SK-N-SH treated with all-trans-retinoic acid at 6 μM for 48 hours (cell line): ENCODE measurements around the gene WWTR1.

Experiments
- ATAC-seq: fragments of 200-7000 bp; cut with Tn5 transposase; 3 replicates; pipeline ENCODE4 v1.9.1; 2020; ENCODE audit warnings: mild to moderate bottlenecking, moderate library complexity
- ARNTL ChIP-seq: fragments of 450-650 bp; formaldehyde crosslinking; IDR thresholded peaks from 2 replicates; pipeline ENCODE4 v1.5.0; 2020; ENCODE audit warnings: low read depth, mild to moderate bottlenecking, moderate library complexity, borderline replicate concordance
- BACH2 ChIP-seq: fragments of 250-450 bp; sonication (Bioruptor Pico); IDR thresholded peaks from 2 replicates; pipeline ENCODE4 v1.9.0; 2021; ENCODE audit warnings: mild to moderate bottlenecking, borderline replicate concordance
- CREB5 ChIP-seq: fragments of 250-450 bp; sonication (Bioruptor Pico); IDR thresholded peaks from 2 replicates; pipeline ENCODE4 v1.5.1; 2020; ENCODE audit warnings: low read depth, mild to moderate bottlenecking, moderate library complexity
- CSDC2 ChIP-seq: fragments of 250-450 bp; sonication (Bioruptor Pico); IDR thresholded peaks from 2 replicates; pipeline ENCODE4 v1.5.0; 2020; ENCODE audit warnings: mild to moderate bottlenecking, moderate library complexity
- ESRRG ChIP-seq: fragments of 250-450 bp; sonication (Bioruptor Pico); IDR thresholded peaks from 2 replicates; pipeline ENCODE4 v1.6.1; 2021; ENCODE audit warnings: mild to moderate bottlenecking
- GLIS3 ChIP-seq: fragments of 250-450 bp; sonication (Bioruptor Pico); IDR thresholded peaks from 2 replicates; pipeline ENCODE4 v1.5.0; 2020; ENCODE audit warnings: mild to moderate bottlenecking, moderate library complexity
- ISL1 ChIP-seq: fragments of 250-450 bp; sonication (Bioruptor Pico); IDR thresholded peaks from 2 replicates; pipeline ENCODE4 v2.1.2; 2022; ENCODE audit warnings: mild to moderate bottlenecking, moderate library complexity
- OSR1 ChIP-seq: fragments of 250-450 bp; sonication (Bioruptor Pico); IDR thresholded peaks from 2 replicates; pipeline ENCODE4 v1.8.0; 2022; ENCODE audit warnings: moderate library complexity, mild to moderate bottlenecking, inconsistent platforms
- POU6F1 ChIP-seq: fragments of 250-450 bp; sonication (Bioruptor Pico); IDR thresholded peaks from 2 replicates; pipeline ENCODE4 v1.8.0; 2021; ENCODE audit warnings: low read depth, mild to moderate bottlenecking, moderate library complexity, borderline replicate concordance
- PPARA ChIP-seq: fragments of 250-450 bp; sonication (Bioruptor Pico); IDR thresholded peaks from 2 replicates; pipeline ENCODE4 v1.5.0; 2020; ENCODE audit warnings: mild to moderate bottlenecking, borderline replicate concordance
- RARB ChIP-seq: fragments of 250-450 bp; sonication (Bioruptor Pico); IDR thresholded peaks from 2 replicates; pipeline ENCODE4 v1.8.0; 2021; ENCODE audit warnings: mild to moderate bottlenecking, moderate library complexity
- SNAI2 ChIP-seq: fragments of 250-450 bp; sonication (Bioruptor Pico); IDR thresholded peaks from 2 replicates; pipeline ENCODE4 v1.5.0; 2020; ENCODE audit warnings: mild to moderate bottlenecking, moderate library complexity
- TCF4 ChIP-seq: fragments of 250-450 bp; sonication (Bioruptor Pico); IDR thresholded peaks from 2 replicates; pipeline ENCODE4 v1.8.0; 2021; ENCODE audit warnings: mild to moderate bottlenecking, moderate library complexity, borderline replicate concordance
- TOX ChIP-seq: fragments of 250-450 bp; sonication (Bioruptor Pico); IDR thresholded peaks from 2 replicates; pipeline ENCODE4 v1.8.0; 2021; ENCODE audit warnings: mild to moderate bottlenecking, moderate library complexity, borderline replicate concordance
- ZC3H10 ChIP-seq: fragments of 250-450 bp; sonication (Bioruptor Pico); IDR thresholded peaks from 2 replicates; pipeline ENCODE4 v1.5.1; 2021; ENCODE audit warnings: mild to moderate bottlenecking, moderate library complexity
- ZFP3 ChIP-seq: fragments of 250-450 bp; sonication (Bioruptor Pico); IDR thresholded peaks from 2 replicates; pipeline ENCODE4 v1.5.0; 2020; ENCODE audit warnings: mild to moderate bottlenecking, moderate library complexity
- ZFP30 ChIP-seq: fragments of 450-650 bp; formaldehyde crosslinking; IDR thresholded peaks from 2 replicates; pipeline ENCODE4 v1.5.0; 2022; ENCODE audit warnings: mild to moderate bottlenecking, moderate library complexity
- ZNF565 ChIP-seq: fragments of 450-650 bp; formaldehyde crosslinking; conservative IDR thresholded peaks from 2 replicates; pipeline ENCODE4 v1.5.0; 2020; ENCODE audit warnings: low read depth, mild to moderate bottlenecking, moderate library complexity
- ZNF70 ChIP-seq: fragments of 450-650 bp; formaldehyde crosslinking; IDR thresholded peaks from 2 replicates; pipeline ENCODE4 v1.5.0; 2020; ENCODE audit warnings: mild to moderate bottlenecking, moderate library complexity
- ZNF8 ChIP-seq: fragments of 450-650 bp; formaldehyde crosslinking; IDR thresholded peaks from 2 replicates; pipeline ENCODE4 v1.5.0; 2020; ENCODE audit warnings: mild to moderate bottlenecking, moderate library complexity
- TF ChIP-seq, protein P1 (sequence below): fragments of 250-450 bp; sonication (Bioruptor Pico); IDR thresholded peaks from 2 replicates; pipeline ENCODE4 v1.5.0; 2020; ENCODE audit warnings: mild to moderate bottlenecking, moderate library complexity
- TF ChIP-seq, protein P2 (sequence below): fragments of 250-450 bp; sonication (Bioruptor Pico); IDR thresholded peaks from 2 replicates; pipeline ENCODE4 v1.8.0; 2020; ENCODE audit warnings: mild to moderate bottlenecking, moderate library complexity, borderline replicate concordance
- TF ChIP-seq, protein P3 (sequence below): fragments of 250-450 bp; sonication (Bioruptor Pico); IDR thresholded peaks from 2 replicates; pipeline ENCODE4 v1.5.1; 2021; ENCODE audit warnings: mild to moderate bottlenecking, moderate library complexity

The WWTR1 gene

GRCh38 chr3:149560001-149560400, 97.8 kb downstream of the WWTR1 start:
- no peak for ATAC-seq
- TF ChIP-seq ESRRG (CRISPR knock-in tag) (no peak), TCF4 (CRISPR knock-in tag) (no peak), POU6F1 (CRISPR knock-in tag) (no peak), CREB5 (CRISPR knock-in tag) (no peak), GLIS3 (CRISPR knock-in tag) (no peak), ISL1 (CRISPR knock-in tag) (no peak), ZFP3 (CRISPR knock-in tag) (no peak), RARB (CRISPR knock-in tag) (no peak), SNAI2 (no peak), ZFP30 (CRISPR knock-in tag) (no peak), CSDC2 (CRISPR knock-in tag) (no peak), ZNF565 (CRISPR knock-in tag) (no peak), PPARA (CRISPR knock-in tag) (no peak), OSR1 (CRISPR knock-in tag) (no peak), BACH2 (CRISPR knock-in tag) (no peak), ZNF70 (CRISPR knock-in tag) (no peak), TOX (no peak)
- TF ChIP-seq, protein P1, sequence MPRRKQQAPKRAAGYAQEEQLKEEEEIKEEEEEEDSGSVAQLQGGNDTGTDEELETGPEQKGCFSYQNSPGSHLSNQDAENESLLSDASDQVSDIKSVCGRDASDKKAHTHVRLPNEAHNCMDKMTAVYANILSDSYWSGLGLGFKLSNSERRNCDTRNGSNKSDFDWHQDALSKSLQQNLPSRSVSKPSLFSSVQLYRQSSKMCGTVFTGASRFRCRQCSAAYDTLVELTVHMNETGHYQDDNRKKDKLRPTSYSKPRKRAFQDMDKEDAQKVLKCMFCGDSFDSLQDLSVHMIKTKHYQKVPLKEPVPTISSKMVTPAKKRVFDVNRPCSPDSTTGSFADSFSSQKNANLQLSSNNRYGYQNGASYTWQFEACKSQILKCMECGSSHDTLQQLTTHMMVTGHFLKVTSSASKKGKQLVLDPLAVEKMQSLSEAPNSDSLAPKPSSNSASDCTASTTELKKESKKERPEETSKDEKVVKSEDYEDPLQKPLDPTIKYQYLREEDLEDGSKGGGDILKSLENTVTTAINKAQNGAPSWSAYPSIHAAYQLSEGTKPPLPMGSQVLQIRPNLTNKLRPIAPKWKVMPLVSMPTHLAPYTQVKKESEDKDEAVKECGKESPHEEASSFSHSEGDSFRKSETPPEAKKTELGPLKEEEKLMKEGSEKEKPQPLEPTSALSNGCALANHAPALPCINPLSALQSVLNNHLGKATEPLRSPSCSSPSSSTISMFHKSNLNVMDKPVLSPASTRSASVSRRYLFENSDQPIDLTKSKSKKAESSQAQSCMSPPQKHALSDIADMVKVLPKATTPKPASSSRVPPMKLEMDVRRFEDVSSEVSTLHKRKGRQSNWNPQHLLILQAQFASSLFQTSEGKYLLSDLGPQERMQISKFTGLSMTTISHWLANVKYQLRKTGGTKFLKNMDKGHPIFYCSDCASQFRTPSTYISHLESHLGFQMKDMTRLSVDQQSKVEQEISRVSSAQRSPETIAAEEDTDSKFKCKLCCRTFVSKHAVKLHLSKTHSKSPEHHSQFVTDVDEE (CRISPR knock-in tag), result no peak
- TF ChIP-seq, protein P2, sequence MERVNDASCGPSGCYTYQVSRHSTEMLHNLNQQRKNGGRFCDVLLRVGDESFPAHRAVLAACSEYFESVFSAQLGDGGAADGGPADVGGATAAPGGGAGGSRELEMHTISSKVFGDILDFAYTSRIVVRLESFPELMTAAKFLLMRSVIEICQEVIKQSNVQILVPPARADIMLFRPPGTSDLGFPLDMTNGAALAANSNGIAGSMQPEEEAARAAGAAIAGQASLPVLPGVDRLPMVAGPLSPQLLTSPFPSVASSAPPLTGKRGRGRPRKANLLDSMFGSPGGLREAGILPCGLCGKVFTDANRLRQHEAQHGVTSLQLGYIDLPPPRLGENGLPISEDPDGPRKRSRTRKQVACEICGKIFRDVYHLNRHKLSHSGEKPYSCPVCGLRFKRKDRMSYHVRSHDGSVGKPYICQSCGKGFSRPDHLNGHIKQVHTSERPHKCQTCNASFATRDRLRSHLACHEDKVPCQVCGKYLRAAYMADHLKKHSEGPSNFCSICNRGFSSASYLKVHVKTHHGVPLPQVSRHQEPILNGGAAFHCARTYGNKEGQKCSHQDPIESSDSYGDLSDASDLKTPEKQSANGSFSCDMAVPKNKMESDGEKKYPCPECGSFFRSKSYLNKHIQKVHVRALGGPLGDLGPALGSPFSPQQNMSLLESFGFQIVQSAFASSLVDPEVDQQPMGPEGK, result no peak
- TF ChIP-seq, protein P3, sequence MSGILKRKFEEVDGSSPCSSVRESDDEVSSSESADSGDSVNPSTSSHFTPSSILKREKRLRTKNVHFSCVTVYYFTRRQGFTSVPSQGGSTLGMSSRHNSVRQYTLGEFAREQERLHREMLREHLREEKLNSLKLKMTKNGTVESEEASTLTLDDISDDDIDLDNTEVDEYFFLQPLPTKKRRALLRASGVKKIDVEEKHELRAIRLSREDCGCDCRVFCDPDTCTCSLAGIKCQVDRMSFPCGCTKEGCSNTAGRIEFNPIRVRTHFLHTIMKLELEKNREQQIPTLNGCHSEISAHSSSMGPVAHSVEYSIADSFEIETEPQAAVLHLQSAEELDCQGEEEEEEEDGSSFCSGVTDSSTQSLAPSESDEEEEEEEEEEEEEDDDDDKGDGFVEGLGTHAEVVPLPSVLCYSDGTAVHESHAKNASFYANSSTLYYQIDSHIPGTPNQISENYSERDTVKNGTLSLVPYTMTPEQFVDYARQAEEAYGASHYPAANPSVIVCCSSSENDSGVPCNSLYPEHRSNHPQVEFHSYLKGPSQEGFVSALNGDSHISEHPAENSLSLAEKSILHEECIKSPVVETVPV, result no peak

- no peak for TF ChIP-seq PPARA (CRISPR knock-in tag)
- no peak for TF ChIP-seq TOX
- TF ChIP-seq ZNF70 (CRISPR knock-in tag), result no peak
- no peak for TF ChIP-seq ZNF565 (CRISPR knock-in tag)
- TF ChIP-seq, protein P3, result no peak
- no peak for TF ChIP-seq ARNTL (CRISPR knock-in tag)
- no peak for TF ChIP-seq ISL1 (CRISPR knock-in tag)
- no peak for TF ChIP-seq BACH2 (CRISPR knock-in tag)
- no peak for TF ChIP-seq ESRRG (CRISPR knock-in tag)
- TF ChIP-seq TCF4 (CRISPR knock-in tag), result no peak
- TF ChIP-seq CREB5 (CRISPR knock-in tag), result no peak
- no peak for TF ChIP-seq ZNF8 (CRISPR knock-in tag)
- no peak for TF ChIP-seq POU6F1 (CRISPR knock-in tag)
- no peak for TF ChIP-seq GLIS3 (CRISPR knock-in tag)
- TF ChIP-seq ZFP3 (CRISPR knock-in tag), result no peak
- TF ChIP-seq ZC3H10 (CRISPR knock-in tag), result no peak
- TF ChIP-seq ZFP30 (CRISPR knock-in tag), result no peak
- no peak for TF ChIP-seq RARB (CRISPR knock-in tag)
- TF ChIP-seq, protein P2, result no peak
- no peak for ATAC-seq
These were observed 98.3 kb downstream of the WWTR1 start for GRCh38 chr3:149559525-149559924.
